Neuronal stem cell (in vitro differentiated cells): ENCODE data around the gene RUNX2.

Source experiments
- DNase-seq: peaks from one replicate; pipeline ENCODE4 v3.0.0-alpha.2; 2013; ENCODE audit warnings: low spot score
- H2AFZ ChIP-seq: one replicate; pipeline ENCODE4 v1.6.1; 2013; ENCODE audit warnings: mild to moderate bottlenecking, low read length, inconsistent platforms
- H2AK5ac ChIP-seq: 2 replicates; pipeline ENCODE4 v1.6.1; 2013; ENCODE audit warnings: low read depth, mild to moderate bottlenecking, inconsistent platforms, low read length, moderate library complexity, mixed read lengths
- H2BK120ac ChIP-seq: 2 replicates; pipeline ENCODE4 v1.6.1; 2013; ENCODE audit warnings: low read depth, mild to moderate bottlenecking, inconsistent platforms, low read length, moderate library complexity, mixed read lengths
- H2BK12ac ChIP-seq: one replicate; pipeline ENCODE4 v1.6.1; 2013; ENCODE audit warnings: low read length, inconsistent platforms
- H2BK15ac ChIP-seq: 2 replicates; pipeline ENCODE4 v1.6.1; 2013; ENCODE audit warnings: mild to moderate bottlenecking, low read length, inconsistent platforms, mixed read lengths
- H2BK5ac ChIP-seq: one replicate; pipeline ENCODE4 v1.6.1; 2013; ENCODE audit warnings: inconsistent platforms, mild to moderate bottlenecking, low read length, moderate library complexity
- H3K14ac ChIP-seq: one replicate; pipeline ENCODE4 v1.6.1; 2013; ENCODE audit warnings: low read length, inconsistent platforms
- H3K18ac ChIP-seq: 2 replicates; pipeline ENCODE4 v1.6.1; 2013; ENCODE audit warnings: low read length, inconsistent platforms
- H3K23ac ChIP-seq: 2 replicates; pipeline ENCODE4 v1.6.1; 2013; ENCODE audit warnings: low read depth, mild to moderate bottlenecking, mixed read lengths, low read length, inconsistent platforms; ENCODE audit not compliant: poor library complexity
- H3K27ac ChIP-seq: replicated peaks from 3 replicates; pipeline ENCODE4 v1.5.1; 2013; ENCODE audit warnings: low read length, inconsistent platforms
- H3K27me3 ChIP-seq, 3 experiments: 2 replicates each; pipeline ENCODE4 v1.6.1; 2013; ENCODE audit warnings: low read length in 3 of 3, mild to moderate bottlenecking in 2 of 3, inconsistent platforms in 1 of 3, low read depth in 1 of 3, mixed read lengths in 1 of 3, moderate library complexity in 1 of 3; ENCODE audit not compliant: control insufficient read depth in 3 of 3, insufficient read depth in 3 of 3
- H3K36me3 ChIP-seq, 2 donors: replicated peaks in 1 of 2; 2 replicates each; pipeline ENCODE4 v1.6.1; 2013; ENCODE audit warnings: low read length in 2 of 2; ENCODE audit not compliant: control insufficient read depth in 2 of 2, insufficient read depth in 2 of 2
- H3K4ac ChIP-seq: 2 replicates; pipeline ENCODE4 v1.6.1; 2013; ENCODE audit warnings: inconsistent platforms, mild to moderate bottlenecking, low read length, moderate library complexity
- H3K4me1 ChIP-seq, 2 donors: 1 replicate in 1 of 2; 2 replicates in 1 of 2; pipeline ENCODE4 v1.6.1; 2013; ENCODE audit warnings: low read length in 2 of 2, low read depth in 1 of 2; ENCODE audit not compliant: control insufficient read depth in 2 of 2, insufficient read depth in 1 of 2
- H3K4me2 ChIP-seq: one replicate; pipeline ENCODE4 v1.6.1; 2013; ENCODE audit warnings: mild to moderate bottlenecking, low read length, inconsistent platforms; ENCODE audit not compliant: insufficient read depth, poor library complexity, severe bottlenecking
- H3K4me3 ChIP-seq, 2 donors: 2 replicates each; pipeline ENCODE4 v1.5.1; 2013; ENCODE audit warnings: low read length in 2 of 2, mild to moderate bottlenecking in 2 of 2, inconsistent platforms in 1 of 2, moderate library complexity in 1 of 2
- H3K79me1 ChIP-seq: one replicate; pipeline ENCODE4 v1.6.1; 2013; ENCODE audit warnings: low read depth, mild to moderate bottlenecking, inconsistent platforms, low read length, moderate library complexity
- H3K9ac ChIP-seq: one replicate; pipeline ENCODE4 v1.6.1; 2013; ENCODE audit warnings: mild to moderate bottlenecking, low read depth, low read length, inconsistent platforms; ENCODE audit not compliant: poor library complexity
- H3K9me3 ChIP-seq, 2 donors: replicated peaks in 1 of 2; 2 replicates each; pipeline versions ENCODE3 to v1.6.1; 2013; ENCODE audit warnings: low read length in 2 of 2, mild to moderate bottlenecking in 2 of 2, inconsistent platforms in 1 of 2, low read depth in 1 of 2, mixed read lengths in 1 of 2, moderate library complexity in 1 of 2; ENCODE audit not compliant: control insufficient read depth in 2 of 2, insufficient read depth in 1 of 2
- H4K8ac ChIP-seq: one replicate; pipeline ENCODE4 v1.6.1; 2013; ENCODE audit warnings: low read depth, mild to moderate bottlenecking, inconsistent platforms, low read length, moderate library complexity
- H4K91ac ChIP-seq: one replicate; pipeline ENCODE4 v1.6.1; 2013; ENCODE audit warnings: low read length, low read depth, mild to moderate bottlenecking, inconsistent platforms; ENCODE audit not compliant: poor library complexity
- WGBS, 2 donors: extraction: QIAGEN DNeasy Blood & Tissue Kit; methylation state at CpG; one replicate each; pipeline ENCODE4 v1.1.7; 2013; ENCODE audit warnings: missing lambda C conversion rate in 2 of 2, mixed read lengths in 1 of 2; ENCODE audit not compliant: insufficient read length in 2 of 2, insufficient replicate concordance in 1 of 2; ENCODE audit errors: extremely low coverage in 2 of 2; 5-methylcytosine and 5-hydroxymethylcytosine counted together

Gene RUNX2

GRCh38 chr6:45300736-45301135, 27.4 kb upstream of the RUNX2 start:
- Histone ChIP-seq H2AK5ac (no peak overlapping the region), H2BK120ac (no peak overlapping the region), H2BK15ac (no peak overlapping the region), H3K79me1 (no peaks in the 10 kb centered on the region), H3K27me3 (no peaks in the 10 kb centered on the region), H3K36me3 (no peaks in the 10 kb centered on the region), H2BK12ac (no peak overlapping the region), H3K4me1 (no peaks in the 10 kb centered on the region), H2AFZ (no peak overlapping the region), H4K8ac (no peak overlapping the region), H3K4me3 (no peak overlapping the region), H3K9ac (no peak overlapping the region), H3K27ac (no peak overlapping the region), H3K14ac (no peak overlapping the region), H3K9me3 (peaks cover 0 to 2% of the 10 kb centered on the region in 2 donors), H2BK5ac (no peak overlapping the region), H3K23ac (no peak overlapping the region), H3K4me2 (no peak overlapping the region), H3K4ac (no peak overlapping the region), H3K18ac (no peak overlapping the region), H4K91ac (no peak overlapping the region)
- WGBS, 2 donors, result no CpG with 5 or more reads among the region's 1 CpG
- no peak for DNase-seq

DNA sequence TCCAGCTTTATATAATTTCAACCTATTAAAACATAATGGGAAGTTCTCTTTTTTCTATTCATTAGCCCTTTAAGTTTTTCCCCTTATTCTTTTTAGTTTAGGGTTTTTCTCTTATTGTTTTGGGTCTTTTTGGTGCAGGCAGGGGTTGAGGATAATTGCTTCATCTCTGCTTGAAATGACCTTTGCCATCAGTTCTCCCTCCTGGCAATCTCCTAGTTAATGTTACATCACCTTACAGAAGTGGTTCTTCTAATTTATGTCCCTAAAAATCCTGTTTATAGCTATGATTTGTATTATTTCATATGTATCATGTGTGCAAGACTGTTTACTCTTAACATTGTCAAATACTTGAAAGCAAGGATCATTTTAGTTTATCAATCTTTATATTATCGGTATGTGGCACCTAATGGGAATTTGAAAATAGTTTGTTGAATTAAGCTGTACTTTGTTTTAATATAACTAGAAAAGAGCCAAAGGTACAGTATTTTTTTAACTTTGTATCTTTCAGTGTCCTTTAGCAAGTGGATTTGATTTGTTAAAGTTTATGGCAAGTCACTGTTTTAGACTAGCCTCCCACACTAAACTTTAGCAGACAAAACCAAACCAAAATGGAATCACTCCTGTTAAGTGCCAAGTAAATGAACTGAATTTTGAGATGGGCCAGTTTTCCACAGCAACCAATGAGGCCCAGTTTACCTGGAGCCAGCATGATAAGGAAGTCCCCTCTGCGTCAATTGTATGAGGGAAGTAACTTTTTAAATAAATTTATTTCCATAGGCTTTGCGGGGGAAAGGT, 26.6 kb upstream of the RUNX2 start:
- no peaks in the 10 kb centered on the region for H3K4me1 ChIP-seq
- H2BK12ac ChIP-seq, result no peak overlapping the region
- no peak overlapping the region for H4K8ac ChIP-seq
- H3K27me3 ChIP-seq, result no peaks in the 10 kb centered on the region
- H3K36me3 ChIP-seq, result no peaks in the 10 kb centered on the region
- H3K23ac ChIP-seq, result no peak overlapping the region
- no CpG with 5 or more reads among the region's 3 CpGs for WGBS, 2 donors
- no peak overlapping the region for H3K4me3 ChIP-seq
- no peak overlapping the region for H2AK5ac ChIP-seq
- no peak overlapping the region for H3K14ac ChIP-seq
- peaks cover 3 to 9% of the 10 kb centered on the region in 2 donors for H3K9me3 ChIP-seq
- DNase-seq, result no peak
- H2BK15ac ChIP-seq, result no peak overlapping the region
- H4K91ac ChIP-seq, result no peak overlapping the region
- H3K18ac ChIP-seq, result no peak overlapping the region
- no peaks in the 10 kb centered on the region for H3K79me1 ChIP-seq
- H3K4ac ChIP-seq, result no peak overlapping the region
- H2AFZ ChIP-seq, result no peak overlapping the region
- no peak overlapping the region for H3K9ac ChIP-seq
- no peak overlapping the region for H3K27ac ChIP-seq
- no peak overlapping the region for H3K4me2 ChIP-seq
- no peak overlapping the region for H2BK120ac ChIP-seq
- no peak overlapping the region for H2BK5ac ChIP-seq

DNA sequence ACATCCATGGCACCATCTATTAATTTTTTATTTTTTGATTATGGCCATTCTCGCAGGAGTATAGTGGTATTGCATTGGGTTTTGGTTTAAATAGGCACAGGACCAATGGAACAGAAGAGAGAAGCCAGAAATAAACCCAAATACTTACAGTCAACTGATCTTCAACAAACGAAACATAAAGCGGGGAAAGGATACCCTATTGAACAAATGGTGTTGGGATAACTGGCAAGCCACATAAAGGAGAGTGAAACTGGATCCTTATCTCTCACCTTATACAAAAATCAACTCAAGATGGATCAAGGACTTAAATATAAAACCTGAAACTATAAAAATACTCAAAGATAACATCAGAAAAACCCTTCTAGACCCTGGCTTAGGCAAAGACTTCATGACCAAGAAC, 25.3 kb upstream of the RUNX2 start:
- H3K4me1 ChIP-seq, result no peaks in the 10 kb centered on the region
- H3K4me2 ChIP-seq, result no peak overlapping the region
- no peak overlapping the region for H3K23ac ChIP-seq
- H3K4ac ChIP-seq, result no peak overlapping the region
- no peak overlapping the region for H2BK15ac ChIP-seq
- no peaks in the 10 kb centered on the region for H3K79me1 ChIP-seq
- no peak for DNase-seq
- H2BK120ac ChIP-seq, result no peak overlapping the region
- H4K91ac ChIP-seq, result no peak overlapping the region
- no peak overlapping the region for H3K4me3 ChIP-seq
- H3K9me3 ChIP-seq, result peaks cover 5 to 19% of the 10 kb centered on the region in 2 donors
- no peaks in the 10 kb centered on the region for H3K36me3 ChIP-seq
- H2BK5ac ChIP-seq, result no peak overlapping the region
- no CpG with 5 or more reads among the region's 3 CpGs for WGBS, 2 donors
- H3K27me3 ChIP-seq, result no peaks in the 10 kb centered on the region
- no peak overlapping the region for H2AK5ac ChIP-seq
- H3K9ac ChIP-seq, result no peak overlapping the region
- H4K8ac ChIP-seq, result no peak overlapping the region
- no peak overlapping the region for H3K18ac ChIP-seq
- H3K27ac ChIP-seq, result no peak overlapping the region
- H2BK12ac ChIP-seq, result no peak overlapping the region
- H3K14ac ChIP-seq, result no peak overlapping the region
- H2AFZ ChIP-seq, result no peak overlapping the region

- Histone ChIP-seq H3K23ac (no peak overlapping the region), H2BK12ac (no peak overlapping the region), H3K14ac (no peak overlapping the region), H2BK5ac (no peak overlapping the region), H2BK15ac (no peak overlapping the region), H3K9me3 (peaks cover 7 to 35% of the 10 kb centered on the region in 2 donors), H3K4me1 (no peaks in the 10 kb centered on the region), H4K8ac (no peak overlapping the region), H2BK120ac (no peak overlapping the region), H3K18ac (no peak overlapping the region), H3K27me3 (no peaks in the 10 kb centered on the region), H3K9ac (no peak overlapping the region), H3K27ac (no peak overlapping the region), H3K4ac (no peak overlapping the region), H3K79me1 (no peaks in the 10 kb centered on the region), H3K36me3 (no peaks in the 10 kb centered on the region), H2AFZ (no peak overlapping the region), H3K4me2 (no peak overlapping the region), H2AK5ac (no peak overlapping the region), H3K4me3 (no peak overlapping the region), H4K91ac (no peak overlapping the region)
- no CpG with 5 or more reads among the region's 1 CpG for WGBS, 2 donors
- no peak for DNase-seq
Measured at GRCh38 chr6:45305546-45305945, 22.6 kb upstream of the RUNX2 start.
